HepG2 (cell line): ENCODE measurements around the gene DGAT2. TPM values are rescaled to one million over a fixed set of nuclear protein-coding genes. Genes with fewer than 3 reads are reported as not detected.

Experiments
- ARNT ChIP-seq: fragments of 450-650 bp; IDR thresholded peaks from 2 replicates; pipeline ENCODE4 v1.6.1; 2017
- ATAD3A ChIP-seq: sonication (generic); formaldehyde crosslinking; IDR thresholded peaks from 2 replicates; pipeline ENCODE4 v1.4.0; 2020; ENCODE audit warnings: missing genetic modification reagents
- HHEX ChIP-seq: IDR thresholded peaks from 2 replicates; pipeline ENCODE4 v1.6.1; 2016; ENCODE audit warnings: control low read depth
- HNF4A ChIP-seq: sonication (generic); formaldehyde crosslinking; IDR thresholded peaks from 2 replicates; pipeline ENCODE4 v1.4.0; 2020; ENCODE audit warnings: missing genetic modification reagents
- HNRNPK ChIP-seq: fragments of 200-400 bp; formaldehyde crosslinking; IDR thresholded peaks from 2 replicates; pipeline ENCODE4 v1.6.1; 2018; ENCODE audit warnings: low read length, low read depth, moderate library complexity, mild to moderate bottlenecking; ENCODE audit not compliant: poor library complexity, severe bottlenecking
- KAT8 ChIP-seq: IDR thresholded peaks from 2 replicates; pipeline ENCODE4 v1.6.1; 2016; ENCODE audit warnings: missing genetic modification reagents, missing compliant biosample characterization
- NFIC ChIP-seq: IDR thresholded peaks from 2 replicates; pipeline ENCODE4 v1.6.1; 2012; ENCODE audit warnings: mild to moderate bottlenecking, low read length, inconsistent platforms
- PLSCR1 ChIP-seq: sonication (generic); formaldehyde crosslinking; IDR thresholded peaks from 2 replicates; pipeline ENCODE4 v1.5.0; 2020; ENCODE audit warnings: missing genetic modification reagents, mild to moderate bottlenecking, borderline replicate concordance
- SAP130 ChIP-seq: IDR thresholded peaks from 2 replicates; pipeline ENCODE4 v1.6.1; 2016; ENCODE audit warnings: low read depth
- SMAD1 ChIP-seq: sonication (generic); formaldehyde crosslinking; IDR thresholded peaks from 2 replicates; pipeline ENCODE4 v1.4.0; 2020; ENCODE audit warnings: missing genetic modification reagents, low read depth, mild to moderate bottlenecking, borderline replicate concordance
- TBX2 ChIP-seq: sonication (generic); formaldehyde crosslinking; IDR thresholded peaks from 2 replicates; pipeline ENCODE4 v1.5.0; 2020; ENCODE audit warnings: missing genetic modification reagents, mild to moderate bottlenecking, borderline replicate concordance
- TFE3 ChIP-seq: IDR thresholded peaks from 2 replicates; pipeline ENCODE4 v1.6.1; 2016
- THAP11 ChIP-seq: IDR thresholded peaks from 2 replicates; pipeline ENCODE4 v1.6.1; 2016; ENCODE audit warnings: missing biosample characterization, missing genetic modification reagents
- ZBTB40 ChIP-seq, 2 experiments: fragments of 450-650 bp in 1 of 2; sonication (generic) in 1 of 2; formaldehyde crosslinking in 1 of 2; IDR thresholded peaks; 2 replicates each; pipeline versions ENCODE4 v1.6.1 to v1.8.0; 2016 to 2022; ENCODE audit warnings: antibody characterized with exemption in 1 of 2, mild to moderate bottlenecking in 1 of 2, missing genetic modification reagents in 1 of 2
- ZNF331 ChIP-seq: sonication (generic); formaldehyde crosslinking; IDR thresholded peaks from 2 replicates; pipeline ENCODE4 v1.4.0; 2020; ENCODE audit warnings: missing genetic modification reagents
- ZNF737 ChIP-seq: sonication (generic); formaldehyde crosslinking; IDR thresholded peaks from 2 replicates; pipeline ENCODE4 v1.5.0; 2020; ENCODE audit warnings: missing genetic modification reagents, mild to moderate bottlenecking, borderline replicate concordance
- ZNF792 ChIP-seq: IDR thresholded peaks from 2 replicates; pipeline ENCODE4 v1.6.1; 2016
- ZSCAN20 ChIP-seq: sonication (generic); formaldehyde crosslinking; IDR thresholded peaks from 2 replicates; pipeline ENCODE4 v1.4.0; 2020; ENCODE audit warnings: missing genetic modification reagents, mild to moderate bottlenecking, borderline replicate concordance
- ZSCAN31 ChIP-seq: sonication (generic); formaldehyde crosslinking; IDR thresholded peaks from 2 replicates; pipeline ENCODE4 v1.5.0; 2020; ENCODE audit warnings: low read depth, mild to moderate bottlenecking, missing genetic modification reagents
- polyA plus RNA-seq, 8 experiments: library from polyadenylated mRNA; depleted of rRNA in 3 of 8; stranded (reverse) in 7 of 8; unstranded in 1 of 8; fragments of >200 nt; fragmentation: Illumina TruSeq in 4 of 8; extraction: Trizol in 4 of 8; gene quantifications; 2 replicates each; pipeline versions ENCODE4 v1.2.1 to v1.2.3, GENCODE V29; 2011 to 2016; ENCODE audit warnings: low read depth in 4 of 8, missing spikeins in 1 of 8, mixed read lengths in 1 of 8; ENCODE audit not compliant: insufficient read depth in 1 of 8
- total RNA-seq, 5 experiments: library from RNA; depleted of rRNA; stranded (reverse); fragments of >200 nt; fragmentation: Illumina TruSeq; extraction: Trizol; gene quantifications; 2 replicates each; pipeline ENCODE4 v1.2.3, GENCODE V29; 2016; ENCODE audit warnings: low read depth in 1 of 5

DGAT2 gene
- total and polyA plus RNA-seq, 2 of the 13 experiments (the other 11 are each of a cell fraction or from before 2014, with no cell fraction given), result 39.0 to 65.6 TPM

GRCh38 chr11:75792997-75793800, 24.6 kb downstream of the DGAT2 start (continued):
- TF ChIP-seq THAP11 (CRISPR knock-in tag), result 0 out of 2 replicates have a peak, but pooled peaks have one; percentile 24
- no peak for TF ChIP-seq HHEX
- TF ChIP-seq ATAD3A (CRISPR knock-in tag), result no peak
- TF ChIP-seq PLSCR1 (CRISPR knock-in tag), result no peak
- TF ChIP-seq ZBTB40 (IDR thresholded peaks at IDR 0.05), result no peak
- no peak for TF ChIP-seq ZBTB40 (CRISPR knock-in tag; IDR thresholded peaks at IDR 0.05)
- no peak for TF ChIP-seq NFIC
- peak; percentile 52; the same call in 1 of the 2 replicates for TF ChIP-seq SAP130 (CRISPR knock-in tag)
- TF ChIP-seq TBX2 (CRISPR knock-in tag), result peak; percentile 51; the same call in 1 of the 2 replicates
- peak; percentile 43; the same call in 1 of the 2 replicates for TF ChIP-seq TFE3 (CRISPR knock-in tag)
- TF ChIP-seq ZNF737, result no peak
- TF ChIP-seq HNF4A (CRISPR knock-in tag), result peak; percentile 33
- peak; percentile 29; the same call in 1 of the 2 replicates for TF ChIP-seq ZNF331 (CRISPR knock-in tag)
- TF ChIP-seq ZSCAN20 (CRISPR knock-in tag), result no peak
- no peak for TF ChIP-seq SMAD1 (CRISPR knock-in tag)
- no peak for TF ChIP-seq ARNT
- TF ChIP-seq ZSCAN31 (CRISPR knock-in tag), result no peak
- no peak; the same call in 1 of the 2 replicates for TF ChIP-seq ZNF792 (CRISPR knock-in tag)
- TF ChIP-seq HNRNPK, result no peak
- 0 out of 2 replicates have a peak, but pooled peaks have one; percentile 27 for TF ChIP-seq KAT8
